PC-9 (cell line): ENCODE data around the gene AMZ1. TPM values are rescaled to one million over a fixed set of nuclear protein-coding genes. Genes with fewer than 3 reads are reported as not detected.

Experiments
- BruUV-seq: library from RNA; stranded (reverse); fragments of 400-500 nt; replicated peaks from 2 replicates; lab custom pipeline; 2021; lab: Mats Ljungman, UMichigan
- CTCF ChIA-PET: fragments of 300-600 bp; sonication (Branson Sonifier 250); formaldehyde crosslinking; loops from one replicate; lab custom pipeline; 2022; ENCODE audit warnings: antibody characterized with exemption; lab: Charles Lee
- POLR2A ChIA-PET: fragments of 300-600 bp; sonication (Branson Sonifier 250); formaldehyde crosslinking; loops from one replicate; lab custom pipeline; 2022; ENCODE audit warnings: antibody characterized with exemption; ENCODE audit not compliant: unreplicated experiment; lab: Charles Lee
- DNase-seq, 2 experiments: peaks; one replicate each; pipeline versions ENCODE4 v3.0.0 to v3.0.0-alpha.2; 2015 to 2022; ENCODE audit warnings: mixed read lengths in 1 of 2
- H2AFZ ChIP-seq: fragments of 200-600 bp; sonication (generic); 2 replicates; pipeline ENCODE4 v1.8.1; 2017; ENCODE audit warnings: antibody characterized with exemption
- H3F3A ChIP-seq: fragments of 200-600 bp; sonication (generic); 2 replicates; pipeline ENCODE4 v1.8.1; 2017; ENCODE audit warnings: antibody characterized with exemption, mild to moderate bottlenecking, low read depth; ENCODE audit not compliant: insufficient read depth
- H3K27ac ChIP-seq: fragments of 200-600 bp; sonication (generic); 2 replicates; pipeline ENCODE4 v1.6.1; 2016; ENCODE audit warnings: mixed run types
- H3K27me3 ChIP-seq: fragments of 200-600 bp; sonication (generic); 2 replicates; pipeline ENCODE4 v1.6.1; 2016; ENCODE audit warnings: low read depth, mixed run types; ENCODE audit not compliant: insufficient read depth
- H3K36me3 ChIP-seq: fragments of 200-600 bp; sonication (generic); 2 replicates; pipeline ENCODE4 v1.6.1; 2016; ENCODE audit warnings: low read depth, mixed run types
- H3K4me1 ChIP-seq: fragments of 200-600 bp; sonication (generic); replicated peaks from 2 replicates; pipeline ENCODE4 v1.6.1; 2016; ENCODE audit warnings: mixed run types; ENCODE audit not compliant: insufficient read depth
- H3K4me2 ChIP-seq: fragments of 200-600 bp; sonication (generic); 2 replicates; pipeline ENCODE4 v1.6.1; 2017; ENCODE audit warnings: mixed run types
- H3K4me3 ChIP-seq: fragments of 200-600 bp; sonication (generic); 2 replicates; pipeline ENCODE4 v1.6.1; 2016; ENCODE audit warnings: mixed run types
- H3K79me2 ChIP-seq: fragments of 200-600 bp; sonication (generic); 2 replicates; pipeline ENCODE4 v1.6.1; 2017; ENCODE audit warnings: low read depth, mixed run types
- H3K9me2 ChIP-seq: fragments of 200-600 bp; sonication (generic); 2 replicates; pipeline ENCODE4 v1.8.1; 2017; ENCODE audit warnings: mild to moderate bottlenecking; ENCODE audit not compliant: insufficient read depth
- H3K9me3 ChIP-seq: fragments of 200-600 bp; sonication (generic); 2 replicates; pipeline ENCODE4 v1.8.1; 2016; ENCODE audit warnings: low read depth; ENCODE audit not compliant: insufficient read depth
- H4K20me1 ChIP-seq: fragments of 200-600 bp; sonication (generic); 2 replicates; pipeline ENCODE4 v1.8.1; 2017; ENCODE audit not compliant: insufficient read depth
- CTCF ChIP-seq: fragments of 200-600 bp; sonication (generic); conservative IDR thresholded peaks from 2 replicates; pipeline ENCODE4 v1.6.1; 2017; ENCODE audit warnings: mixed run types, antibody characterized with exemption, mild to moderate bottlenecking, moderate library complexity
- EZH2 ChIP-seq: fragments of 200-600 bp; sonication (generic); IDR thresholded peaks from 2 replicates; pipeline ENCODE4 v1.8.0; 2017; ENCODE audit warnings: antibody characterized with exemption, low read depth
- intact Hi-C: fragments of 100-400 bp; cut with micrococcal nuclease; formaldehyde crosslinking; loops from one replicate; pipeline ENCODE4 v1.10.0; 2022; ENCODE audit not compliant: unreplicated experiment
- total RNA-seq: library from RNA; stranded (reverse); gene quantifications from 2 replicates; pipeline ENCODE4 v1.2.3, GENCODE V29; 2021

The AMZ1 gene
- total RNA-seq, 1 experiment from 2014 or later, result not detected

- Histone ChIP-seq H3K27me3 (no peaks in the 10 kb centered on the region), H2AFZ (no peak overlapping the region), H3K9me2 (no peaks in the 10 kb centered on the region), H3K27ac (no peak overlapping the region), H3K36me3 (no peaks in the 10 kb centered on the region), H4K20me1 (peaks cover 43% of the 10 kb centered on the region), H3K4me1 (no peaks in the 10 kb centered on the region), H3K4me2 (no peak overlapping the region), H3K9me3 (no peaks in the 10 kb centered on the region), H3K4me3 (no peak overlapping the region), H3K79me2 (no peaks in the 10 kb centered on the region), H3F3A (0 out of 2 replicates have a peak, but pooled peaks cover 3% of the 10 kb centered on the region)
- intact Hi-C loops, result no loop called here
- ChIA-PET CTCF (interaction anchor here (0.6 to 1.0 kb wide), 2 partner anchors 35 to 854 kb away, joined by 3 to 8 read pairs; no protein-coding TSS in a partner anchor), POLR2A (no interaction called here)
- DNase-seq, result no peak
- TF ChIP-seq EZH2 (no peak), CTCF (no peak)
- no TSS peak for BruUV-seq
These were observed 43.3 kb upstream of the AMZ1 start for GRCh38 chr7:2644562-2645273.

GRCh38 chr7:2645274-2645868, 42.6 kb upstream of the AMZ1 start:
- POLR2A ChIA-PET, result no interaction called here
- no peaks in the 10 kb centered on the region for H3K36me3 ChIP-seq
- no peak overlapping the region for H3K4me3 ChIP-seq
- 0 out of 2 replicates have a peak, but pooled peaks cover 3% of the 10 kb centered on the region for H3F3A ChIP-seq
- BruUV-seq, result no TSS peak
- intact Hi-C loops, result no loop called here
- CTCF ChIA-PET, result no interaction called here
- no peak overlapping the region for H3K4me2 ChIP-seq
- H4K20me1 ChIP-seq, result peaks cover 43% of the 10 kb centered on the region
- H3K9me2 ChIP-seq, result no peaks in the 10 kb centered on the region
- H3K27ac ChIP-seq, result no peak overlapping the region
- no peaks in the 10 kb centered on the region for H3K79me2 ChIP-seq
- DNase-seq, result no peak
- H3K9me3 ChIP-seq, result no peaks in the 10 kb centered on the region
- H3K4me1 ChIP-seq, result no peaks in the 10 kb centered on the region
- TF ChIP-seq CTCF (no peak), EZH2 (no peak)
- H3K27me3 ChIP-seq, result no peaks in the 10 kb centered on the region
- H2AFZ ChIP-seq, result no peak overlapping the region

- Histone ChIP-seq H3F3A (0 out of 2 replicates have a peak, but pooled peaks cover 3% of the 10 kb centered on the region), H3K4me2 (no peak overlapping the region), H3K36me3 (no peaks in the 10 kb centered on the region), H3K9me3 (no peaks in the 10 kb centered on the region), H3K79me2 (no peaks in the 10 kb centered on the region), H3K4me1 (no peaks in the 10 kb centered on the region), H3K27me3 (no peaks in the 10 kb centered on the region), H3K27ac (no peak overlapping the region), H3K4me3 (no peak overlapping the region), H2AFZ (no peak overlapping the region), H4K20me1 (peaks cover 37% of the 10 kb centered on the region), H3K9me2 (no peaks in the 10 kb centered on the region)
- CTCF ChIA-PET, result no interaction called here
- intact Hi-C loops, result no loop called here
- POLR2A ChIA-PET, result no interaction called here
- BruUV-seq, result no TSS peak
- no peak for DNase-seq
- TF ChIP-seq EZH2 (no peak), CTCF (no peak)
These were observed 41.7 kb upstream of the AMZ1 start for GRCh38 chr7:2646336-2646679.
